Measurements from ENCODE around the gene ERN1. TPM values are rescaled to one million over a fixed set of nuclear protein-coding genes. Genes with fewer than 3 reads are reported as not detected.

The ERN1 gene
- total and polyA plus RNA-seq, 5 donors, result 3.3 to 11.4 (median 9.2) TPM

DNA sequence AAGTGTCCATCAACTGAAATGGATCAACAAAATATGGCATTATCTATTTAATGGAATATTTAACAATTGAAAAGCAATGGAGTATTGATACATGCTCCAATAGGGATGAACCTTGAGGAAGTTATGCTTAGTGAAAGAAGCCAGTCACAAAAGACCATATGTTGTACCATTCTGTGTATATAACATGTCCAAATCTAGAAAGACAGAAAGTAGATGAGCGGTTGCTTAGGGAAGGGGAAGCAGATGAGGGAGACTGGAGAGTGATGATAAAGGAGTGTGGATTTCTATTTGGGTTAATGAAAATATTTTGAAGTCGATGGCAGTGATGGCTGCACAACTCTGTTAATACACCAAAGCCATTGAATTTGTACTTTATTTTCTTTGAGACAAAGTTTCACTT, 8.5 kb upstream of the ERN1 start:
- Histone ChIP-seq H3K27ac (ENCODE audit: low read length) (no peak overlapping the region), H3K4me1 (ENCODE audit: control insufficient read depth, insufficient read depth, low read length) (no peaks in the 10 kb centered on the region), H3K4me3 (ENCODE audit: low read length) (no peak overlapping the region), H3K9me3 (ENCODE audit: control insufficient read depth, low read length) (no peaks in the 10 kb centered on the region), H3K27me3 (ENCODE audit: control insufficient read depth, insufficient read depth) (no peaks in the 10 kb centered on the region)
- DNase-seq (no peak), ATAC-seq (no peak)
- intact Hi-C loops (cut with DNase I), result loop anchor here in 3 of 4 donors (10.0 kb wide), 2 partner anchors 74 to 224 kb away; partner anchors contain the start of genes CSHL1 (in 2 of the 3) and GH1 (in 2 of the 3)
- WGBS, result 77% methylated on average over 2 of the region's 2 CpGs

- no peak overlapping the region for H3K27ac ChIP-seq (ENCODE audit: low read length)
- H3K4me1 ChIP-seq (ENCODE audit: control insufficient read depth, insufficient read depth, low read length), result no peaks in the 10 kb centered on the region
- no peak for ATAC-seq
- H3K27me3 ChIP-seq (ENCODE audit: control insufficient read depth, insufficient read depth), result no peaks in the 10 kb centered on the region
- H3K4me3 ChIP-seq (ENCODE audit: low read length), result no peak overlapping the region
- 56% methylated on average over 6 of the region's 6 CpGs for WGBS
- intact Hi-C loops (cut with DNase I), result loop anchor here (2.0 to 10.0 kb wide), 5 partner anchors 70 to 220 kb away; partner anchors contain the start of genes GH1 (in 3 of the 4) and CSHL1 (in 2 of the 4)
- no peaks in the 10 kb centered on the region for H3K9me3 ChIP-seq (ENCODE audit: control insufficient read depth, low read length)
- DNase-seq, result no peak
These were observed 5.1 kb upstream of the ERN1 start for GRCh38 chr17:64135000-64135399.

DNA sequence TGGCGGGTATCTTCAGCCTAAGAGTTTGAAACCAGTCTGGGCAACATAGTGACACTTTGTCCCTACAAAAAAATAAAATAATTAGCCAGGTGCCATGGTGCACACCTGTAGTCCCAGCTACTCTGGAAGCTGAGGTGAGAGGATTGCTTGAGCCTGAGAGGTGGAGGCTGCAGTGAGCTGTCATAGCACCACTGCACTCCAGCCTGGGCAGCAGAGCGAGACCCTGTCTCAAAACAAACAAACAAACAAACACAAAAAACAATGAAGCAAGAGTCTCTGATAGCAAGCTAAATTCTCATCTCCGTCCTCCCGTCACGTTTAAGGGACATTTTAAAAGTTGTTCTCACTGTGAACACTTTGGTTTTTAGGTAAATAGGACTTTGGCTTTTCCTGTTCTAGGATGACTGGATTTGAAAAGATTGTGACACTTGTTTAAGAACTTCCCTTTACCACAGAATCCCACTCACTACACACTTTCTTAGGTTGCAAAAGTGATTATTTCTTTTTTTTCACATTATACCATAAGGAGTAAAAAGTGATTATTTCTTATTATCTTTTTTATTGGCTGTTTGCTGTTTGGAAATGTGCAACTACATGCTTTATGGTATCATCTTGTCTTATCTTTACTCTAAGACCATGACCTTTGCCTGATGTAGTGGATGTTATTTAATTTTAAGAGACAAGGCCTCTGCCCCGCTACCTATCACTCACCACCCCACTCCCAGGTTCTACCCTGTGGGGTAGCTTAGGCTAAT, 4.4 kb upstream of the ERN1 start:
- H3K9me3 ChIP-seq (ENCODE audit: control insufficient read depth, low read length), result no peaks in the 10 kb centered on the region
- H3K4me3 ChIP-seq (ENCODE audit: low read length), result no peak overlapping the region
- intact Hi-C loops (cut with DNase I), result loop anchor here (2.0 to 10.0 kb wide), 5 partner anchors 70 to 220 kb away; partner anchors contain the start of genes GH1 (in 3 of the 4) and CSHL1 (in 2 of the 4)
- no peaks in the 10 kb centered on the region for H3K4me1 ChIP-seq (ENCODE audit: control insufficient read depth, insufficient read depth, low read length)
- H3K27me3 ChIP-seq (ENCODE audit: control insufficient read depth, insufficient read depth), result no peaks in the 10 kb centered on the region
- H3K27ac ChIP-seq (ENCODE audit: low read length), result no peak overlapping the region
- DNase-seq (no peak), ATAC-seq (no peak)
- WGBS, result 93% methylated on average over 6 of the region's 6 CpGs

GRCh38 chr17:64133546-64134215, 3.7 kb upstream of the ERN1 start:
- no peak for ATAC-seq
- DNase-seq, result no peak
- H3K4me1 ChIP-seq (ENCODE audit: control insufficient read depth, insufficient read depth, low read length), result no peaks in the 10 kb centered on the region
- no peak overlapping the region for H3K27ac ChIP-seq (ENCODE audit: low read length)
- intact Hi-C loops (cut with DNase I), result loop anchor here (2.0 to 10.0 kb wide), 5 partner anchors 69 to 219 kb away; partner anchors contain the start of genes GH1 (in 3 of the 4) and CSHL1 (in 2 of the 4)
- no peaks in the 10 kb centered on the region for H3K9me3 ChIP-seq (ENCODE audit: control insufficient read depth, low read length)
- no peak overlapping the region for H3K4me3 ChIP-seq (ENCODE audit: low read length)
- no peaks in the 10 kb centered on the region for H3K27me3 ChIP-seq (ENCODE audit: control insufficient read depth, insufficient read depth)
- 42% methylated on average over 8 of the region's 8 CpGs for whole genome bisulfite sequencing

GRCh38 chr17:64131606-64132270, 1.8 kb upstream of the ERN1 start:
- DNase-seq (no peak), ATAC-seq (no peak)
- no peak overlapping the region for H3K4me3 ChIP-seq (ENCODE audit: low read length)
- no peaks in the 10 kb centered on the region for H3K27me3 ChIP-seq (ENCODE audit: control insufficient read depth, insufficient read depth)
- H3K9me3 ChIP-seq (ENCODE audit: control insufficient read depth, low read length), result no peaks in the 10 kb centered on the region
- H3K27ac ChIP-seq (ENCODE audit: low read length), result no peak overlapping the region
- 85% methylated on average over 5 of the region's 5 CpGs for WGBS
- intact Hi-C loops (cut with DNase I), result loop anchor here (5.0 to 10.0 kb wide), 4 partner anchors 67 to 217 kb away; partner anchors contain the start of genes GH1 (in 3 of the 4) and CSHL1 (in 2 of the 4)
- no peaks in the 10 kb centered on the region for H3K4me1 ChIP-seq (ENCODE audit: control insufficient read depth, insufficient read depth, low read length)

DNA sequence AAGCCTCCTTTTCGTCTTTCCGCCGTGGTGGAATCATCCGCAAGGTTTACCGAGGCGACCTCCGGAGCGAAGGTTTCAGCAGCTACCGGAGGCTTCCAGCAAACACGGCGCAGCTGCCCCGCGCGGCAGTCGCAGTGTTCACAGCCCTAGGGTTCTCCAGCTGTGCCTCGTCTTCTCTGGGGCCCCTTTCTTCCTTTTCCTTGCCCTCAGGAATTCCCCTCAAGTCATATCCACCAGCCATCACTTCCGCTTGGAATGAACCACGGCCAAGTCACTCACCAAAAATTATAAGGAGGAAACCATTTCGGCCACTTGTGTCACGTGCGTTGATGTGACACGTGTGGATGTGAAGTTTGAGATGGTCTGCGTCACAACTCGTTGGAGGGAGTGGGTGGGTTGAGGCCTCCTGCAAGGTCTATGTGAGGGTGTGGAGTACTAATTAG, 636 bp upstream of the ERN1 start:
- H3K4me3 ChIP-seq (ENCODE audit: low read length), result peak overlapping the region; percentile 29
- no peaks in the 10 kb centered on the region for H3K4me1 ChIP-seq (ENCODE audit: control insufficient read depth, insufficient read depth, low read length)
- DNase-seq (peak in 2 of 3 donors; percentile 65 to 71), ATAC-seq (peak; percentile 0 to 3)
- H3K9me3 ChIP-seq (ENCODE audit: control insufficient read depth, low read length), result no peaks in the 10 kb centered on the region
- intact Hi-C loops (cut with DNase I), result loop anchor here (5.0 to 10.0 kb wide), 4 partner anchors 66 to 216 kb away; partner anchors contain the start of genes GH1 (in 3 of the 4) and CSHL1 (in 2 of the 4)
- no peaks in the 10 kb centered on the region for H3K27me3 ChIP-seq (ENCODE audit: control insufficient read depth, insufficient read depth)
- H3K27ac ChIP-seq (ENCODE audit: low read length), result peak overlapping the region; percentile 77
- WGBS, result 12% methylated on average over 24 of the region's 24 CpGs

GRCh38 chr17:64129515-64129764, 504 bp downstream of the ERN1 start:
- no peaks in the 10 kb centered on the region for H3K4me1 ChIP-seq (ENCODE audit: control insufficient read depth, insufficient read depth, low read length)

GRCh38 chr17:64128787-64129514, 993 bp downstream of the ERN1 start:
- 16% methylated on average over 15 of the region's 15 CpGs for WGBS
- H3K27me3 ChIP-seq (ENCODE audit: control insufficient read depth, insufficient read depth), result no peaks in the 10 kb centered on the region
- H3K4me3 ChIP-seq (ENCODE audit: low read length), result peak overlapping the region; percentile 86
- ATAC-seq, result no peak
- DNase-seq, result peak in 2 of 3 donors; percentile 55 to 63
- H3K9me3 ChIP-seq (ENCODE audit: control insufficient read depth, low read length), result no peaks in the 10 kb centered on the region
- H3K27ac ChIP-seq (ENCODE audit: low read length), result peak overlapping the region; percentile 90
- intact Hi-C loops (cut with DNase I), result no loop called here
- H3K4me1 ChIP-seq (ENCODE audit: control insufficient read depth, insufficient read depth, low read length), result no peaks in the 10 kb centered on the region

More at GRCh38 chr17:64129515-64129764, 504 bp downstream of the ERN1 start:
- intact Hi-C loops (cut with DNase I), result no loop called here
- Histone ChIP-seq H3K4me3 (ENCODE audit: low read length) (peak overlapping the region; percentile 86), H3K27me3 (ENCODE audit: control insufficient read depth, insufficient read depth) (no peaks in the 10 kb centered on the region), H3K9me3 (ENCODE audit: control insufficient read depth, low read length) (no peaks in the 10 kb centered on the region), H3K27ac (ENCODE audit: low read length) (peak overlapping the region; percentile 90)
- no peak for DNase-seq
- no peak for ATAC-seq
- WGBS, result under 1% methylated on average over 31 of the region's 31 CpGs

DNA sequence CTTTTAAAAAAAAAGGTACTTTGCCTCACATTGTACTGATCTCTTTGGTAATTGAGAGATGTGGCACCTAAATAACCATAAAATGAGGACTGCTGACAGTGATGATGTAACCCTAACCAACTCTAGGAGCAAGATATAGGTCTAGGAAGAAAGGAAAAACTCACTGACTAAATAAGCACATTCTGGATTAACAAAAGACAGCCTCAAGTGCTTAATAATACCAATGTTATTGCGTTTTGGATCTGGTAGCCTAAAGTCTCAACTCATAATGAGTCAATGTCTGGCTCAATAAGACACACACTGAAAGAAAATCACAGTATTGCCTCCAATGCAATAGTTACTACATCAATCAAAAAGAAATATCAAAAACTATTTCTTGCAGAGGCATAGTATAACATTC, 3.0 kb downstream of the ERN1 start:
- Histone ChIP-seq H3K4me3 (ENCODE audit: low read length) (no peak overlapping the region), H3K27ac (ENCODE audit: low read length) (no peak overlapping the region), H3K9me3 (ENCODE audit: control insufficient read depth, low read length) (no peaks in the 10 kb centered on the region), H3K27me3 (ENCODE audit: control insufficient read depth, insufficient read depth) (no peaks in the 10 kb centered on the region), H3K4me1 (ENCODE audit: control insufficient read depth, insufficient read depth, low read length) (no peaks in the 10 kb centered on the region)
- WGBS, result 84% methylated on average over 1 of the region's 1 CpG
- ATAC-seq (no peak), DNase-seq (no peak)
- intact Hi-C loops (cut with DNase I), result no loop called here

- no peak overlapping the region for H3K27ac ChIP-seq (ENCODE audit: low read length)
- peaks cover 2% of the 10 kb centered on the region for H3K4me1 ChIP-seq (ENCODE audit: control insufficient read depth, insufficient read depth, low read length)
- H3K9me3 ChIP-seq (ENCODE audit: control insufficient read depth, low read length), result no peaks in the 10 kb centered on the region
- DNase-seq (no peak), ATAC-seq (no peak)
- intact Hi-C loops (cut with DNase I), result no loop called here
- H3K4me3 ChIP-seq (ENCODE audit: low read length), result no peak overlapping the region
- WGBS, result 88% methylated on average over 3 of the region's 3 CpGs
- no peaks in the 10 kb centered on the region for H3K27me3 ChIP-seq (ENCODE audit: control insufficient read depth, insufficient read depth)
These were observed 4.0 kb downstream of the ERN1 start for GRCh38 chr17:64125937-64126336.
